H1 (cell line): ENCODE measurements around the gene CLEC2D. TPM values are rescaled to one million over a fixed set of nuclear protein-coding genes. Genes with fewer than 3 reads are reported as not detected.

ENCODE experiments used
- CTCF ChIA-PET: fragments of 300-600 bp; sonication (Branson Sonifier 250); formaldehyde crosslinking; loops from one replicate; lab custom pipeline; 2021; ENCODE audit not compliant: partially characterized antibody; lab: Charles Lee
- POLR2A ChIA-PET: fragments of 300-600 bp; sonication (Branson Sonifier 250); formaldehyde crosslinking; loops from one replicate; lab custom pipeline; 2021; ENCODE audit warnings: inconsistent platforms; ENCODE audit not compliant: partially characterized antibody; lab: Charles Lee
- DNase-seq, 2 experiments: peaks; one replicate each; pipeline versions ENCODE4 v3.0.0 to v3.0.0-alpha.2; 2010 to 2022; ENCODE audit warnings: low spot score in 2 of 2, low read depth in 1 of 2, mixed read lengths in 1 of 2
- FAIRE-seq: peaks from 2 replicates; lab custom pipeline; 2011; peaks lifted over from hg19 to GRCh38; lab: Jason Lieb, UNC
- H2AFZ ChIP-seq: 2 replicates; pipeline ENCODE4 v1.8.1; 2012; ENCODE audit warnings: low read length, inconsistent platforms
- H2AK5ac ChIP-seq: 2 replicates; pipeline ENCODE4 v1.6.1; 2013; ENCODE audit warnings: low read depth, low read length
- H2BK120ac ChIP-seq: replicated peaks from 2 replicates; pipeline ENCODE3; 2013; ENCODE audit warnings: low read depth, low read length, inconsistent platforms
- H2BK12ac ChIP-seq: 2 replicates; pipeline ENCODE4 v1.6.1; 2013; ENCODE audit warnings: low read depth, low read length
- H2BK15ac ChIP-seq: 2 replicates; pipeline ENCODE4 v1.6.1; 2013; ENCODE audit warnings: low read length
- H2BK20ac ChIP-seq: 2 replicates; pipeline ENCODE4 v1.6.1; 2013; ENCODE audit warnings: low read length
- H2BK5ac ChIP-seq: 2 replicates; pipeline ENCODE4 v1.6.1; 2013; ENCODE audit warnings: low read depth, low read length
- H3K14ac ChIP-seq: 2 replicates; pipeline ENCODE4 v1.6.1; 2013; ENCODE audit warnings: inconsistent platforms; ENCODE audit not compliant: insufficient read length
- H3K18ac ChIP-seq: 2 replicates; pipeline ENCODE4 v1.6.1; 2013; ENCODE audit warnings: low read length; ENCODE audit errors: extremely low read depth
- H3K23ac ChIP-seq: 2 replicates; pipeline ENCODE4 v1.6.1; 2013; ENCODE audit warnings: inconsistent platforms; ENCODE audit not compliant: insufficient read length
- H3K23me2 ChIP-seq: 2 replicates; pipeline ENCODE4 v1.6.1; 2013; ENCODE audit warnings: low read depth, low read length
- H3K27ac ChIP-seq: 2 replicates; pipeline ENCODE4 v1.6.1; 2011; ENCODE audit warnings: low read depth, low read length, inconsistent platforms
- H3K27me3 ChIP-seq, 4 experiments: replicated peaks in 1 of 4; 1 replicate in 1 of 4; 2 replicates in 3 of 4; pipeline versions ENCODE4 v1.6.1 to v1.8.1; 2011 to 2013; ENCODE audit warnings: low read length in 3 of 4, mild to moderate bottlenecking in 3 of 4, inconsistent platforms in 2 of 4, mixed read lengths in 2 of 4, moderate library complexity in 1 of 4; ENCODE audit not compliant: control insufficient read depth in 3 of 4, insufficient read depth in 3 of 4; ENCODE audit errors: extremely low read depth in 1 of 4
- H3K36me3 ChIP-seq, 4 experiments: 2 replicates each; pipeline versions ENCODE4 v1.6.1 to v1.8.1; 2011 to 2013; ENCODE audit warnings: mild to moderate bottlenecking in 4 of 4, low read length in 3 of 4, moderate library complexity in 2 of 4, control low read depth in 1 of 4, inconsistent platforms in 1 of 4; ENCODE audit not compliant: insufficient read depth in 4 of 4, control insufficient read depth in 2 of 4
- H3K4ac ChIP-seq: replicated peaks from 2 replicates; pipeline ENCODE3; 2013; ENCODE audit warnings: low read length, low read depth, mixed read lengths, inconsistent platforms; ENCODE audit not compliant: insufficient read length
- H3K4me1 ChIP-seq, 4 experiments: replicated peaks in 1 of 4; 1 replicate in 1 of 4; 2 replicates in 3 of 4; pipeline versions ENCODE4 v1.6.1 to v1.8.1; 2011 to 2013; ENCODE audit warnings: low read length in 3 of 4, inconsistent platforms in 2 of 4, mixed read lengths in 1 of 4; ENCODE audit not compliant: insufficient read depth in 4 of 4, control insufficient read depth in 3 of 4
- H3K4me2 ChIP-seq, 2 experiments: 2 replicates each; pipeline versions ENCODE4 v1.6.1 to v1.8.1; 2011 to 2013; ENCODE audit warnings: low read depth in 2 of 2, low read length in 2 of 2, control low read depth in 1 of 2, inconsistent platforms in 1 of 2, mild to moderate bottlenecking in 1 of 2; ENCODE audit not compliant: insufficient read depth in 1 of 2
- H3K4me3 ChIP-seq, 4 experiments: fragments of 200-600, 300-600 bp in 1 of 4; sonication (generic), shearing (Covaris generic), sonication (Bioruptor Twin) in 1 of 4; 2 replicates each; pipeline versions ENCODE4 v1.5.1 to v1.8.1; 2011 to 2016; ENCODE audit warnings: low read length in 4 of 4, low read depth in 3 of 4, control low read depth in 2 of 4, inconsistent platforms in 2 of 4, mild to moderate bottlenecking in 2 of 4, mixed read lengths in 1 of 4, moderate library complexity in 1 of 4; ENCODE audit not compliant: insufficient read depth in 2 of 4; ENCODE audit errors: extremely low read depth in 1 of 4
- H3K56ac ChIP-seq: replicated peaks from 2 replicates; pipeline ENCODE3; 2013; ENCODE audit warnings: low read depth, mild to moderate bottlenecking, mixed read lengths, low read length, inconsistent platforms; ENCODE audit not compliant: insufficient read length
- H3K79me1 ChIP-seq: 2 replicates; pipeline ENCODE4 v1.6.1; 2013; ENCODE audit warnings: low read depth, low read length, control low read depth
- H3K79me2 ChIP-seq, 2 experiments: 2 replicates each; pipeline versions ENCODE4 v1.6.1 to v1.8.1; 2012 to 2013; ENCODE audit warnings: low read length in 2 of 2, mild to moderate bottlenecking in 2 of 2, inconsistent platforms in 1 of 2; ENCODE audit not compliant: insufficient read depth in 2 of 2, control insufficient read depth in 1 of 2
- H3K9ac ChIP-seq, 4 experiments: replicated peaks in 1 of 4; 1 replicate in 1 of 4; 2 replicates in 3 of 4; pipeline versions ENCODE4 v1.6.1 to v1.8.1; 2011 to 2013; ENCODE audit warnings: low read depth in 3 of 4, low read length in 3 of 4, control low read depth in 2 of 4, mild to moderate bottlenecking in 2 of 4, moderate library complexity in 2 of 4, inconsistent platforms in 1 of 4; ENCODE audit errors: extremely low read depth in 1 of 4
- H3K9me3 ChIP-seq, 2 experiments: 2 replicates each; pipeline versions ENCODE4 v1.6.1 to v1.8.1; 2012 to 2013; ENCODE audit warnings: mild to moderate bottlenecking in 2 of 2, moderate library complexity in 2 of 2, control low read depth in 1 of 2, inconsistent platforms in 1 of 2, low read depth in 1 of 2, low read length in 1 of 2, mixed read lengths in 1 of 2; ENCODE audit not compliant: insufficient read depth in 2 of 2
- H4K20me1 ChIP-seq, 2 experiments: replicated peaks in 1 of 2; 2 replicates each; pipeline versions ENCODE3 to v1.8.1; 2011 to 2013; ENCODE audit warnings: inconsistent platforms in 2 of 2, low read length in 2 of 2, mild to moderate bottlenecking in 1 of 2; ENCODE audit not compliant: insufficient read depth in 2 of 2, control insufficient read depth in 1 of 2
- H4K5ac ChIP-seq: 2 replicates; pipeline ENCODE4 v1.6.1; 2013; ENCODE audit warnings: low read length, low read depth, mixed read lengths, inconsistent platforms; ENCODE audit not compliant: insufficient read length
- H4K8ac ChIP-seq: 2 replicates; pipeline ENCODE4 v1.8.0; 2013; ENCODE audit warnings: mild to moderate bottlenecking, moderate library complexity, low read length, inconsistent platforms; ENCODE audit not compliant: insufficient read depth; ENCODE audit errors: extremely low read depth
- H4K91ac ChIP-seq: replicated peaks from 2 replicates; pipeline ENCODE3; 2013; ENCODE audit warnings: low read length, mixed read lengths, inconsistent platforms; ENCODE audit not compliant: insufficient read length
- KDM1A ChIP-seq: fragments of 200-600, 300-600 bp; sonication (generic); IDR thresholded peaks from 2 replicates; pipeline ENCODE4 v1.7.1; 2016; ENCODE audit warnings: mild to moderate bottlenecking, low read length, borderline replicate concordance
- YY1 ChIP-seq: IDR thresholded peaks from 2 replicates; pipeline ENCODE4 v1.6.1; 2011; ENCODE audit warnings: low read depth, mild to moderate bottlenecking, low read length
- WGBS, 2 experiments: shearing (Covaris generic) in 1 of 2; methylation state at CpG; one replicate each; pipeline versions ENCODE4 v1.1.6 to v1.1.7; 2013 to 2015; ENCODE audit warnings: low lambda C conversion rate in 2 of 2, mixed read lengths in 2 of 2, inconsistent platforms in 1 of 2, low coverage in 1 of 2, missing lambda C conversion rate in 1 of 2; ENCODE audit not compliant: insufficient replicate concordance in 2 of 2, insufficient coverage in 1 of 2, insufficient read length in 1 of 2; ENCODE audit errors: extremely low coverage in 1 of 2, missing lambda C conversion rate in 1 of 2; 5-methylcytosine and 5-hydroxymethylcytosine counted together
- polyA plus RNA-seq, 7 experiments: library from polyadenylated mRNA; depleted of rRNA in 3 of 7; stranded (reverse) in 5 of 7; unstranded in 2 of 7; fragments of >200 nt in 5 of 7; fragments of 200-250 nt in 2 of 7; gene quantifications; 1 replicate in 5 of 7; 2 replicates in 1 of 7; 4 replicates in 1 of 7; pipeline versions ENCODE4 v1.2.1 to v1.2.3, GENCODE V29; 2011 to 2013; ENCODE audit warnings: missing spikeins in 2 of 7, mixed read lengths in 2 of 7
- total RNA-seq: library from RNA; stranded (reverse); fragmentation: NEBNext Ultra II Directional; extraction: Animal tissue kit (Norgen Biotek cat#: 25700); gene quantifications from 2 replicates; pipeline ENCODE4 v1.2.1, GENCODE V29; 2021
- TF ChIP-seq, protein P1 (sequence below): IDR thresholded peaks from 2 replicates; pipeline ENCODE4 v1.6.1; 2012; ENCODE audit warnings: inconsistent platforms

Gene CLEC2D
- total and polyA plus RNA-seq, 2 of the 8 experiments (the other 6 are each of a cell fraction or from before 2014, with no cell fraction given), result 4.2 to 6.2 TPM

DNA sequence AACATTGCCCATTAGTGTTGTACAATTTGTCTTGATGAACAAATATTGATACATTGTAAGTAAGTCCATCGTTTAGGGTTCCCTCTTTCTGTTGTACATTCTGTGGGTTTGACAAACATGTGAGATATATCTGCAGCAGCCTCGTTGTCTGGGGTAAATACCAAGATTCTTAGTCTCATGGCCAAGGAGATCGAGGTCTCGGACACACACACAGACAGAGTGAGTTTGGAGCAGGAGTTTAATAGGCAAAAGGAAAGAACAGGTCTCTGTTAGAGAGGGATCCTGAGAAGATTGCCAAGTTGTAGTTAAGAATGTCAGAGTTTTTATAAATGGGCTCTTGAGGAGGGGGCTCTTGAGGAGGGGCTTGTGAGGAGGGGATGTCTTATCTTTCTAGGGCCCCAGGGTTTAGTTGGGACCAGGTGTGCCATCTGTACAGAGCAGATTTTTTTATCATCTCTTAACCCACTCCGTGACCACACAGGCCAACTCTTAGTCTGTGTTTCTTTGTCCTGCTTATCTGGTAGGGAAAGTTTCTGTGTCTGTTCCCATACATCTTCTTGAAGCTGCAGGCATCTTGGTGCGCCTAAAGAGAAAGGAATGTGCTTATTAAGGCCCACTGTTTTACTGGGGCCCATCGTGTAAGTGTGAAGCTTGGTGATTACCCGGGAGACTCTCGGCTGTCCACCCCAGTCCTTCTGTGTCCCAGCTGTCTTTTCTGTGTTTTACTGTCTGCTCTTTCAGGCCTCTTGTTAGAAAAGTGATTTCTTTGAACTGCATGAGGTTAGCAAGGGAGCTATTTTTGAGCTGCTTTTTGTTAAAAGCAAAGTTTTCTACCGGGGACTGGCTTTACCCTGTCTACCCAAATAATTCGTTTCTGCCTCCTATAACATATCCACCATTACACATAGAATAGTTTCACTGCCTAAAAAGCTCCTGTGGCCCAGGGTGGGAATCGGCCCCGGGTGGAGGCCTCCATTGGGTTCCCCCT lies 22.4 kb upstream of the CLEC2D start:
- WGBS, 2 experiments, result 62% methylated on average over 13 of the region's 13 CpGs; no CpG with 5 or more reads in 1 of the 2 experiments
- peaks cover 0 to 3% (median 0%) of the 10 kb centered on the region in 4 experiments; a peak in 1 of 8 replicates for H3K36me3 ChIP-seq
- no peak for FAIRE-seq

More for the DNA sequence above, 22.4 kb upstream of the CLEC2D start:
- Histone ChIP-seq H3K18ac (peak overlapping the region; percentile 53; the same call in 1 of the 2 replicates), H3K4me2 (peak overlapping the region; percentile 83 to 92), H3K27ac (peak overlapping the region; percentile 69), H3K79me2 (peaks cover 0 to 20% of the 10 kb centered on the region in 2 experiments; a peak in 3 of 4 replicates), H3K9me3 (no peaks in the 10 kb centered on the region)
- TF ChIP-seq, protein P1, sequence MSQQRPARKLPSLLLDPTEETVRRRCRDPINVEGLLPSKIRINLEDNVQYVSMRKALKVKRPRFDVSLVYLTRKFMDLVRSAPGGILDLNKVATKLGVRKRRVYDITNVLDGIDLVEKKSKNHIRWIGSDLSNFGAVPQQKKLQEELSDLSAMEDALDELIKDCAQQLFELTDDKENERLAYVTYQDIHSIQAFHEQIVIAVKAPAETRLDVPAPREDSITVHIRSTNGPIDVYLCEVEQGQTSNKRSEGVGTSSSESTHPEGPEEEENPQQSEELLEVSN, result 0 out of 2 replicates have a peak, but pooled peaks have one; percentile 20
- TF ChIP-seq YY1, result 0 out of 2 replicates have a peak, but pooled peaks have one; percentile 23
- TF ChIP-seq KDM1A, result no peak
- TF ChIP-seq, all 59 proteins: peak for 2
- H3K9ac ChIP-seq, result peak overlapping the region in 3 of 4 experiments; percentile 68 to 81 (median 72); a peak in 6 of 7 replicates
- H3K56ac ChIP-seq, result no peak overlapping the region
- H3K27me3 ChIP-seq, result no peaks in the 10 kb centered on the region
- peak overlapping the region; percentile 86 for H2AFZ ChIP-seq
- peak overlapping the region; percentile 85; the same call in 1 of the 2 replicates for H2BK5ac ChIP-seq
- no peak overlapping the region for H3K4ac ChIP-seq
- H2BK20ac ChIP-seq, result no peak overlapping the region
- ChIA-PET POLR2A (interaction anchor here (0.8 to 2.1 kb wide), 11 partner anchors 8 to 451 kb away, joined by 3 to 10 read pairs (median 5); no protein-coding TSS in a partner anchor), CTCF (interaction anchor here (0.9 to 1.9 kb wide), 6 partner anchors 13 to 178 kb away, joined by 3 to 5 read pairs (median 3); no protein-coding TSS in a partner anchor)
- H2AK5ac ChIP-seq, result no peak overlapping the region
- H3K23ac ChIP-seq, result no peak overlapping the region
- no peak overlapping the region; the same call in none of the 2 replicates for H2BK12ac ChIP-seq
- no peak overlapping the region for H4K5ac ChIP-seq
- H4K91ac ChIP-seq, result no peak overlapping the region
- H2BK120ac ChIP-seq, result no peak overlapping the region
- no peak overlapping the region for H2BK15ac ChIP-seq
- peaks cover 2 to 7% (median 5%) of the 10 kb centered on the region in 4 experiments; a peak in 3 of 7 replicates for H3K4me1 ChIP-seq
- peaks cover 11% of the 10 kb centered on the region; the same call in 1 of the 2 replicates for H3K23me2 ChIP-seq
- DNase-seq, result no peak
- peak overlapping the region; percentile 73; the same call in 1 of the 2 replicates for H4K8ac ChIP-seq
- no peaks in the 10 kb centered on the region for H3K79me1 ChIP-seq
- H3K4me3 ChIP-seq, result peak overlapping the region; percentile 63 to 85 (median 80)
- H3K14ac ChIP-seq, result no peak overlapping the region
- no peaks in the 10 kb centered on the region for H4K20me1 ChIP-seq
